Psoas muscle (tissue), 8 donors: ENCODE data around the gene PEX3. TPM values are rescaled to one million over a fixed set of nuclear protein-coding genes. Genes with fewer than 3 reads are reported as not detected.

ENCODE experiments used
- ATAC-seq, 4 donors: fragments of 200-7000 bp; cut with Tn5 transposase; one replicate each; pipeline ENCODE4 v1.9.1; 2020; ENCODE audit warnings: moderate library complexity in 3 of 4, mild to moderate bottlenecking in 2 of 4
- DNase-seq, 2 donors: peaks; one replicate each; pipeline ENCODE4 v3.0.0-alpha.2; 2020
- H3K27ac ChIP-seq: fragments of 200-600 bp; one replicate; pipeline ENCODE4 v1.8.0; 2022
- H3K27me3 ChIP-seq, 3 donors: fragments of 200-600 bp in 1 of 3; one replicate each; pipeline versions ENCODE4 v1.6.1 to v1.8.0; 2013 to 2022; ENCODE audit warnings: low read length in 2 of 3, mild to moderate bottlenecking in 2 of 3, moderate library complexity in 1 of 3; ENCODE audit not compliant: insufficient read depth in 3 of 3
- H3K36me3 ChIP-seq, 2 donors: fragments of 200-600 bp in 1 of 2; one replicate each; pipeline versions ENCODE4 v1.6.1 to v1.8.0; 2013 to 2022; ENCODE audit warnings: low read depth in 1 of 2, mild to moderate bottlenecking in 1 of 2, moderate library complexity in 1 of 2; ENCODE audit not compliant: insufficient read depth in 1 of 2
- H3K4me1 ChIP-seq: fragments of 200-600 bp; one replicate; pipeline ENCODE4 v1.8.0; 2022
- H3K4me3 ChIP-seq: fragments of 200-600 bp; one replicate; pipeline ENCODE4 v1.8.0; 2022; ENCODE audit warnings: mild to moderate bottlenecking
- H3K9me3 ChIP-seq: fragments of 200-600 bp; one replicate; pipeline ENCODE4 v1.8.0; 2022
- WGBS, 3 donors: extraction: QIAGEN DNeasy Blood & Tissue Kit; methylation state at CpG; one replicate each; pipeline versions ENCODE4 v1.1.6 to v1.1.7; 2013; 5-methylcytosine and 5-hydroxymethylcytosine counted together
- intact Hi-C, 2 donors: fragments of 100-400 bp; cut with DNase I; formaldehyde crosslinking; loops; one replicate each; pipeline versions ENCODE4 v1.11.0 to v1.14.2; 2022
- polyA plus RNA-seq, 3 donors: library from polyadenylated mRNA; stranded (reverse); fragments of 200-250 nt; gene quantifications; one replicate each; pipeline ENCODE4 v1.2.3, GENCODE V29; 2013
- total RNA-seq, 4 donors: library from RNA; stranded (reverse); fragmentation: NEBNext Ultra II Directional in 2 of 4; extraction: Animal tissue kit (Norgen Biotek cat#: 25700) in 2 of 4; gene quantifications; one replicate each; pipeline versions ENCODE4 v1.2.1 to v1.2.4, GENCODE V29; 2021 to 2023
- TF ChIP-seq, protein P1 (sequence below): fragments of 200-600 bp; IDR thresholded peaks from one replicate; pipeline ENCODE4 v1.8.0; 2022; ENCODE audit warnings: antibody characterized with exemption
- donor health status: healthy with polysubstance abuse.
- donor health status: DM: no; HTN: no; CAD: no; lungs with moderate emphysema.
- donor health status: Bipolar disorder and iron deficiency.
- donor health status: healthy.
- donor health status: DM: yes; HTN: yes; CAD: no.
- donor health status: DM: no; HTN: no; CAD: no.
- donor health status: DM: no; HTN: no; CAD: no.
- donor health status: DM: yes; HTN: yes; CAD: no.

The PEX3 gene
- total and polyA plus RNA-seq, 7 donors: 7.1 to 17.9 (median 13.0) TPM

DNA sequence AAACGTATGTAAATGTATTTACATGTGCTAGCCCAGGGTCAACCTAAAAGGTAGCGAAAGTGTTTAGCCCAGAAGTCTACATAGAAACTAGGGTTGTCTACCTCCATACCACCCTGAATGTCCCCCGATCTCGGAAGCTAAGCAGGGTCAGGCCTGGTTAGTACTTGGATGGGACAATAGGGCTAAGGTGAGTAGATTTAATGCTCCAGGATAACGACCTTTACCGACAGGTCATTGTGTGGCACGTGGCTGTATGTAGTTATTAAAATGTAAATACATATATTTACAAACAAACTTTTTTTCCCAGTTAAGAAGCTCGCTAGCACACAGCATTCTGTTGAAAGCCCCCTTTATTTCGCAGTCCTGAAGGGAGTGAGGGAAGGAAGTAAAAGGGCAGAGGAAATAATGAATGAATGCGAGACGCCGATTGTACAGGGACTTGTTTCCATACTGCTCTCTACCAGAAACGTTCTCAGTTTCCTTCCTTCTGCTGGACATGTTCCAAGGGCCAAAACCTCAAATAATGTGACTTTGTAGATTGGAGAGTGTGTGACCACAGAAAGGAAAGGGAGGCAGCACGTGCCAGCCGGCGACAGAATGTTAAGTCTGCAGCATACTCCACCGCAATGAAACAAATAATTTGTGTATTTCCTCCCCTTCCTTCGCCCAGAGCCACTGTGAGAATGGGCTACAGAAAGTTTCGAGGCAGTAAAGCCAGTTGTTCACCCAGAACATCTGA is 722 bp upstream of the PEX3 start:
- intact Hi-C loops: loop anchor here in 1 of 2 donors (5.0 kb wide), 1 partner anchor 62 kb away; the partner anchor contains the start of gene FUCA2

DNA sequence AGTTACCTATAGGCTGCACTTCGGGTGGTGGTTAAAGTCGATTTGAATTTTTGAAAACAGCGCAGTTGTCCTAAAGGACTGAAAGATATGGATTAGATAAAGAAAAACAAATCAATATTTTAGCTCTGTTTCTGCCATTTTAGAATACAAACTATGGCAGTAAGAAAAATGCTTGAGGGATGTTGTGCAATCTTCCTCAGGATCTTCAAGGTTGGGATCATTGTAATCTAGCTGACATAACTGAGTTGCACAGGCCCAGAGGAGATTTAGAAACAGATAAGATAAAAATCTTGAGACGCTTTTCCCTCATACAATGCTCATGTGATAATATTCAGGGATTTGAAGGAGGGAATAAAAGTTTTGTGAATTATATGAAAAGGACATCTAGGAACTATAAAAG is 926 bp downstream of the PEX3 start:
- H3K9me3 ChIP-seq: no peaks in the 10 kb centered on the region
- no peaks in the 10 kb centered on the region for H3K27me3 ChIP-seq
- H3K4me3 ChIP-seq: peak overlapping the region; percentile 69
- TF ChIP-seq, protein P1, sequence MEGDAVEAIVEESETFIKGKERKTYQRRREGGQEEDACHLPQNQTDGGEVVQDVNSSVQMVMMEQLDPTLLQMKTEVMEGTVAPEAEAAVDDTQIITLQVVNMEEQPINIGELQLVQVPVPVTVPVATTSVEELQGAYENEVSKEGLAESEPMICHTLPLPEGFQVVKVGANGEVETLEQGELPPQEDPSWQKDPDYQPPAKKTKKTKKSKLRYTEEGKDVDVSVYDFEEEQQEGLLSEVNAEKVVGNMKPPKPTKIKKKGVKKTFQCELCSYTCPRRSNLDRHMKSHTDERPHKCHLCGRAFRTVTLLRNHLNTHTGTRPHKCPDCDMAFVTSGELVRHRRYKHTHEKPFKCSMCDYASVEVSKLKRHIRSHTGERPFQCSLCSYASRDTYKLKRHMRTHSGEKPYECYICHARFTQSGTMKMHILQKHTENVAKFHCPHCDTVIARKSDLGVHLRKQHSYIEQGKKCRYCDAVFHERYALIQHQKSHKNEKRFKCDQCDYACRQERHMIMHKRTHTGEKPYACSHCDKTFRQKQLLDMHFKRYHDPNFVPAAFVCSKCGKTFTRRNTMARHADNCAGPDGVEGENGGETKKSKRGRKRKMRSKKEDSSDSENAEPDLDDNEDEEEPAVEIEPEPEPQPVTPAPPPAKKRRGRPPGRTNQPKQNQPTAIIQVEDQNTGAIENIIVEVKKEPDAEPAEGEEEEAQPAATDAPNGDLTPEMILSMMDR: no peak
- H3K27ac ChIP-seq: peak overlapping the region; percentile 65
- WGBS, 3 donors: 39 to 48% (median 45%) methylated on average over 4 of the region's 4 CpGs
- peaks cover 0 to 12% of the 10 kb centered on the region in 2 donors for H3K36me3 ChIP-seq
- DNase-seq (no peak), ATAC-seq (no peak)
- intact Hi-C loops: loop anchor here in 1 of 2 donors (5.0 kb wide), 1 partner anchor 61 kb away; the partner anchor contains the start of gene FUCA2
- H3K4me1 ChIP-seq: peaks cover 20% of the 10 kb centered on the region

More for the DNA sequence above, 722 bp upstream of the PEX3 start:
- H3K9me3 ChIP-seq: no peaks in the 10 kb centered on the region
- TF ChIP-seq, protein P1: no peak
- ATAC-seq (peak in 2 of 4 donors; percentile 2 to 13), DNase-seq (peak in 1 of 2 donors; percentile 44)
- peaks cover 20% of the 10 kb centered on the region for H3K4me1 ChIP-seq
- peak overlapping the region; percentile 69 for H3K4me3 ChIP-seq
- H3K27ac ChIP-seq: peak overlapping the region; percentile 65
- no peaks in the 10 kb centered on the region for H3K27me3 ChIP-seq
- 4 to 6% (median 4%) methylated on average over 19 of the region's 19 CpGs for WGBS, 3 donors
- H3K36me3 ChIP-seq: peaks cover 0 to 12% of the 10 kb centered on the region in 2 donors

DNA sequence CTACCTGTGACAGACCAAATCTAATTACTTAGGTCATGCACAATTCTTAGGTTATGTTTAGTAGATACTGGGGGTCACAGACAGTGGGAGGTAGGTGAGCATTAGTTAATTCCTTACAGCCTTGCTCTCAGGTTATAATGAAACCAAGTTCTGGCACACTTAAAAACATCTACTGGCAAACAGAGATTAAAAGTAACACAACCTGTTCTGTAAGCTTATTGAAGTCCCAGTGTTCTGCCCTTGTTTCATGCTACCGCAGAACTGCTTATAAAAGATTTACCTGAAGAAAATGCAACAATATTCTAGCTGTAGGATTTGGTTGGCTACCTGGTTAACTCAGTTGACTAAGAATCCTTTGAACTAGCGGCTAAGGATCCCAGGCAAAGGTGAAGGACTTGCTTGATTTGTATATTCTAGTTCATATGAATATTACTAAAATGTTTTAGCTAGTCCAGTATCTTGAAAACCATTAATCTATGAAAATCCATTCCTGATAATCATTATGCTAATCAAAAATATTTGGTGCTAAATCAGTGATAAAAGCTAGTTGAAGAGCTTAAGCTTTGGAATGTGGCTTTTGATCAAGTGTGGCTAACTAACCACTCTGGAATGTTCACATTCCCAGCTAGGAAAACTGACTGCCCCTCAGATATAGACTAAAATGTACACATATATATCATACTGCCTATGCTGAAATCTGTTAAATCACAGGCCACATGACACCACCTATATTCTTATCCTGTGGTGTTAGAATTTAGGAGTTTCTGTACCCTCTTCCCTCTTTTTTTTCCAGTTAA is 7.2 kb downstream of the PEX3 start:
- TF ChIP-seq, protein P1: no peak
- Histone ChIP-seq H3K27me3 (no peaks in the 10 kb centered on the region), H3K9me3 (no peaks in the 10 kb centered on the region), H3K4me3 (no peak overlapping the region), H3K27ac (no peak overlapping the region), H3K4me1 (no peaks in the 10 kb centered on the region), H3K36me3 (peaks cover 0 to 43% of the 10 kb centered on the region in 2 donors)
- intact Hi-C loops: no loop called here
- 67 to 92% (median 92%) methylated on average over 2 of the region's 2 CpGs for WGBS, 3 donors
- DNase-seq (no peak), ATAC-seq (no peak)

DNA sequence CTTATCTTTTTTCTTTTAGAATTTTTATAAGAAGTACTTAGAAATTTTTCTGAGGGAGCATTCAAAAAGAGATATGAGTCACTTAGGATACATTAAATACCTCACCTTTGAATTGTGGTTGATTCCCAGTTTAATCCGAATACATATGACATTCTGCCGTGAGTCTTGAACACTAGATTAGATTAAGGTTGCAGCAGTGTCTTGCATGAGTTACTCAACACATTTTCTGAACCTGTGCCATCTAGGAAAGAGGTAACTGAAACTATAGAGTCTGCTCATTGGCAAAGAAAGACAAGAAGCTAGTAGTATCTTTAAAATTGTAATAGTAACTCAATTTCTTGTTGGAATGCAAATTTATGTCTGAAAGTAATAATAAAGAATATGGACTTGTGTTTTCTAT is 14.9 kb downstream of the PEX3 start:
- H3K27me3 ChIP-seq: no peaks in the 10 kb centered on the region
- no peaks in the 10 kb centered on the region for H3K9me3 ChIP-seq
- intact Hi-C loops: no loop called here
- no peaks in the 10 kb centered on the region for H3K4me1 ChIP-seq
- DNase-seq (no peak), ATAC-seq (no peak)
- TF ChIP-seq, protein P1: no peak
- H3K36me3 ChIP-seq: peaks cover 0 to 35% of the 10 kb centered on the region in 2 donors
- no peak overlapping the region for H3K27ac ChIP-seq
- 82 to 94% (median 90%) methylated on average over 2 of the region's 2 CpGs for WGBS, 3 donors
- H3K4me3 ChIP-seq: no peak overlapping the region
